ENCODE measurements around the gene SPANXN3.
"Not testable (repeated sequence)": the region's sequence is repeated elsewhere in the genome, so short reads cannot be mapped to it uniquely, and the experiment has no call there.

SPANXN3 gene, protein sequence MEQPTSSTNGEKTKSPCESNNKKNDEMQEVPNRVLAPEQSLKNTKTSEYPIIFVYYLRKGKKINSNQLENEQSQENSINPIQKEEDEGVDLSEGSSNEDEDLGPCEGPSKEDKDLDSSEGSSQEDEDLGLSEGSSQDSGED

DNA sequence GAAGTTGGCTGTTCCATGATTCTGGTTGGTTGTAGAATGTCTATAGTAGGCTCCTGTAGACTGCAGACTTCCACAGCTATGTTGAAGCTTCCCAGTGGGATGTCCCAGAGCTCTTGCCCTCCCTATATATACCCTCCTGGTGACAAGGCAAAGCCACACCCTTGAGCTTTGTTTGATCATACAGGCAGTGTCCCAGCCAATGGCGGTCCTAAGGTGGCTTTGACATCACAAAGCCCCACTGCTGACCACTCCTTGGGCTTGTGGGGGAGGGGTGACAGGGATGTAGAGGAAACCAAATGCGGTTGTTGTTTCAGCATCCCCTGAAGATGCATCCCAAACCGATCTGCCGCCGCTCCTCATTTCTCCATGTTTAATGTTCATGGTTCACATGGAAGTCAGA is at the start of gene SPANXN3:
SPANXN3 (minus strand) TSS at position 101 of the 400 bp plus-strand sequence; CDS start at position 17, 84 bp downstream.
- DNase-seq = not testable (repeated sequence)

DNA sequence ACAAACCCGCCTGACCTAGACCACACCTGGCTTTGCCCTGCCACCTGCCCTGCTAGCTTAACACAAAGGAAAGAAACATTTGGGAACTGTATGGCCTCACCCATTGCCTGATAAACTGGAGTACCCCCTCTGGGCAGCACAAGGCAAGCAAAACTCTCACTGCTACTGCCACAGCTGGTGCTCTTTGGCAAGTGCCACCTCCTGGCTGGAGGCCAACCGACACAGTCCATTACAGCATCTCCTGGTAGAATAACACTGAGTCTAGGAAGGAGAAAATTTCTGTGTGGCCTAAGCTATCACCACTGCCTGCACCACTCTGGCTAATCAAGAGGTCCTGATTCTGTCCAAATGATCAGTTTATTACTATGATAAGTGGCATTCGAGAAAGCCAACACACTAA is 18.9 kb upstream of the SPANXN3 start:
- peak; percentile 52 for DNase-seq

DNA sequence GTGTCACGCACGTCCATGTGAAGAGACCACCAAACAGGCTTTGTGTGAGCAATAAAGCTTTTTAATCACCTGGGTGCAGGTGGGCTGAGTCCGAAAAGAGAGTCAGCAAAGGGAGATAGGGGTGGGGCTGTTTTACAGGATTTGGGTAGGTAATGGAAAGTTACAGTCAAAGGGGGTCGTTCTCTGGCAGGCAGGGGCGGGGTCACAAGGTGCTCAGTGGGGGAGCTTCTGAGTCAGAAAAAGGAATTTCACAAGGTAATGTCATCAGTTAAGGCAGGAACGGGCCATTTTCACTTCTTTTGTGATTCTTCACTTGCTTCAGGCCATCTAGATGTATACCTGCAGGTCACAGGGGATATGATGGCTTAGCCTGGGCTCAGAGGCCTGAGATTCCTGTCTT is 15.1 kb downstream of the SPANXN3 start:
- DNase-seq = not testable (repeated sequence)

DNA sequence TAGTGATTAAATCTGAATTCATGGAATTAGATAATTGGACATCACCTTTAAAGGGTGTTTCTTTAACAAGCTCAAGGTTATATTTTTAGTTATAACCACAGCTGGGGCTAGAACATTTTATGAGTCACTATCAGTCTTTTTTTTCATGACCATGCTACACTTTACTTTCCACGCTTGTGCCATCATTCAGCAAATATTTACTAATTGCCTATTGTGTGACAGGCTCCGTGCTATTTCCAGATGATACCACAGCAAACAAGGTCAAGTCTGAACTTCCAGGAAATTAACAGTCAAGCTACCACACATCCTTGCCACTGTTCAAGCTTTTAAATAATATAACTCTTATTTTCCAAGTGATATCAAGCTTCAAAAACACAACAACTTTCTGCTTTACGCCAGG is 16.5 kb downstream of the SPANXN3 start:
- DNase-seq = no peak

GRCh38 chrX:143486105-143486504 is 31.2 kb downstream of the SPANXN3 start:
- DNase-seq = no peak

DNA sequence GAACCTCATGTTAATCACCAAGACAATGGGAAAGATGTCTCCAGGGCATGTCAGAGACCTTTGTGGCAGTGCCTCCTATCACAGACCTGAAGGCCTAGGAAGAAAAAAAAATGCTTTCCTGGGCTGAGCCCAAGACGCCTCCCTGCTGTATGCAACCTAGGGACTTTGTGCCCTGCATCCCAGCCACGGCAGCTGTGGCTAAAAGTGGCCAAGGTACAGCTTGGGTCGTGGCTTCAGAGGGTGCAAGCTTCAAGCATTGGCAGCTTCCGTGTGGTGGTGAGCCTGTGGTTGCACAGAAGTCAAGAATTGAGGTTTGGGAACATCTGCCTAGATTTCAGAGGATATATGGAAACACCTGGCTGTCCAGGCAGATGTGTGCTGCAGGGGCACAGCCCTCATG is 40.5 kb downstream of the SPANXN3 start:
- no peak for DNase-seq

DNA sequence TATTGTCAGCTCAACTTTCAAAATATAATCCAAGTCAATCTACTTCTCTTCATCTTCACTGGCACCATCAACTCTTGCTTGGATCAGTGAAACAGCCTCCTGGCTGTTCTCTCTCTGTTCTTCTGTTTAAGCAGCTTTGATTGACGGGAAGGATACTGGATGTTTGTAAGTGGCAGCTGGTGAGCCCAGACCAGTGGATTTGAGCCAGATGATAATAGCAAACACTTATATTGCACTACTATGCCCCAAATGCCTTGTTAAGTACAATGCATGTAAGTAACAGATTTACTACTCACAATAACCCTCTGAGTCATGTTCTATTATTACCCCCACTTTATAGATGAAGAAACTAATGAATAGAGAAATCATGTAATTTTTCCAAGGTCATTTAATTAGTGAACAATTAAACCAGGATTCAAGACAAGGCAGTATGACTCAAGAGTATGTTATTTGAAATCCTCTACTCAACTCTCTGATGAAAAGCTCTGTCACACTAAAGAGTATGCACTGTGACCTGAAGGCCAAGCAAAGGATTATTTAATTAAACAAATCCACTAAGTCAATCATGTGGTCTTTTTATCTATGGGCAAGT is 44.8 kb downstream of the SPANXN3 start:
- DNase-seq = peak; percentile 71

DNA sequence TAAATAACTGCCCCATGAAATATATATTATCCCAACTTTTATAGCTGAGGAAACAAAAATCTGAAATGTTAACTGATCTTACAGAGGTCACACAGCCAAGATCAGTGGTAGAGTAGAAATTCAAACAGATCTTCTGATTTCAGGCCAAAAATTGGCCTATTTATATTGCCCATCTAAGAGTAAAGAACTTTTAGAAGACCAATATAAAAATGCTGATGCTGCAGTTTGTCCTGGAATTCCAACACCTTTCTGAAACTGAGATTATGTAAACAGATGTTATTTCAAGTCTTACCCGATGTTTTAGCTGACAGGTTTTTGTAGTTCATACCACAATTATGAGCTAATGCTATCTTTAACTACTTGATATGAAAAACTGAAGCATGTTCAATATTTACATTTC is 51.1 kb downstream of the SPANXN3 start:
- no peak for DNase-seq

GRCh38 chrX:143462696-143463095 is 54.6 kb downstream of the SPANXN3 start:
- no peak for DNase-seq

- no peak for DNase-seq
Observed at GRCh38 chrX:143461606-143462005, 55.7 kb downstream of the SPANXN3 start.

Data from NCI-H1092 (cell line).